SJCRH30 (cell line): Measurements from ENCODE around the gene NARF. TPM values are rescaled to one million over a fixed set of nuclear protein-coding genes. Genes with fewer than 3 reads are reported as not detected.

Experiments
- DNase-seq, 2 experiments: peaks; one replicate each; pipeline ENCODE4 v3.0.0-alpha.2; 2015 to 2020
- H3K27ac ChIP-seq: fragments of 250-450 bp; sonication (Bioruptor Pico); 2 replicates; pipeline ENCODE4 v1.5.1; 2020; ENCODE audit warnings: mild to moderate bottlenecking, moderate library complexity
- H3K27me3 ChIP-seq: fragments of 250-450 bp; sonication (Bioruptor Pico); 2 replicates; pipeline ENCODE4 v1.5.1; 2020; ENCODE audit warnings: mild to moderate bottlenecking, moderate library complexity
- H3K36me3 ChIP-seq: fragments of 250-450 bp; sonication (Bioruptor Pico); 2 replicates; pipeline ENCODE4 v1.5.1; 2020; ENCODE audit warnings: mild to moderate bottlenecking, moderate library complexity
- H3K4me1 ChIP-seq: fragments of 250-450 bp; sonication (Bioruptor Pico); 2 replicates; pipeline ENCODE4 v1.5.1; 2020; ENCODE audit warnings: mild to moderate bottlenecking, moderate library complexity
- H3K4me3 ChIP-seq: fragments of 250-450 bp; sonication (Bioruptor Pico); 2 replicates; pipeline ENCODE4 v1.5.1; 2020; ENCODE audit warnings: mild to moderate bottlenecking, moderate library complexity
- H3K9me3 ChIP-seq: fragments of 250-450 bp; sonication (Bioruptor Pico); replicated peaks from 2 replicates; pipeline ENCODE4 v1.5.1; 2020; ENCODE audit warnings: mild to moderate bottlenecking, moderate library complexity
- total RNA-seq: library from RNA; depleted of rRNA; stranded (reverse); fragments of >200 nt; shearing (Covaris generic); gene quantifications from 2 replicates; pipeline ENCODE4 v1.2.3, GENCODE V29; 2014

NARF gene
- total RNA-seq, 1 experiment from 2014 or later: 156 TPM

GRCh38 chr17:82439194-82439828 is 19.2 kb upstream of the NARF start:
- DNase-seq: no peak
- 0 out of 2 replicates have a peak, but pooled peaks cover 3% of the 10 kb centered on the region for H3K36me3 ChIP-seq
- H3K9me3 ChIP-seq: no peaks in the 10 kb centered on the region
- H3K4me1 ChIP-seq: peaks cover 5% of the 10 kb centered on the region
- no peak overlapping the region for H3K27ac ChIP-seq
- H3K4me3 ChIP-seq: no peak overlapping the region
- no peaks in the 10 kb centered on the region for H3K27me3 ChIP-seq

- Histone ChIP-seq H3K27ac (no peak overlapping the region), H3K4me3 (no peak overlapping the region), H3K9me3 (no peaks in the 10 kb centered on the region), H3K27me3 (no peaks in the 10 kb centered on the region), H3K36me3 (0 out of 2 replicates have a peak, but pooled peaks cover 3% of the 10 kb centered on the region), H3K4me1 (peaks cover 5% of the 10 kb centered on the region)
- DNase-seq: no peak
These were observed 18.6 kb upstream of the NARF start for GRCh38 chr17:82439829-82440365.

- Histone ChIP-seq H3K27ac (no peak overlapping the region), H3K27me3 (no peaks in the 10 kb centered on the region)
These were observed 18.0 kb upstream of the NARF start for GRCh38 chr17:82440469-82440981.

GRCh38 chr17:82440991-82441627 is 17.4 kb upstream of the NARF start:
- H3K36me3 ChIP-seq: 0 out of 2 replicates have a peak, but pooled peaks cover 3% of the 10 kb centered on the region

More at GRCh38 chr17:82440469-82440981, 18.0 kb upstream of the NARF start:
- no peak for DNase-seq
- Histone ChIP-seq H3K4me1 (peaks cover 5% of the 10 kb centered on the region), H3K9me3 (no peaks in the 10 kb centered on the region), H3K4me3 (peak overlapping the region; percentile 1; the same call in 1 of the 2 replicates), H3K36me3 (0 out of 2 replicates have a peak, but pooled peaks cover 3% of the 10 kb centered on the region)

GRCh38 chr17:82441691-82442487 is 16.7 kb upstream of the NARF start:
- 0 out of 2 replicates have a peak, but pooled peaks cover 3% of the 10 kb centered on the region for H3K36me3 ChIP-seq
- H3K27me3 ChIP-seq: no peaks in the 10 kb centered on the region
- H3K4me3 ChIP-seq: no peak overlapping the region
- H3K27ac ChIP-seq: no peak overlapping the region
- H3K4me1 ChIP-seq: peaks cover 5% of the 10 kb centered on the region
- DNase-seq: no peak
- no peaks in the 10 kb centered on the region for H3K9me3 ChIP-seq

More at GRCh38 chr17:82440991-82441627, 17.4 kb upstream of the NARF start:
- Histone ChIP-seq H3K9me3 (no peaks in the 10 kb centered on the region), H3K4me3 (peak overlapping the region; percentile 1; the same call in 1 of the 2 replicates), H3K27ac (no peak overlapping the region), H3K4me1 (peaks cover 5% of the 10 kb centered on the region), H3K27me3 (no peaks in the 10 kb centered on the region)
- DNase-seq: peak; percentile 94 to 95

- Histone ChIP-seq H3K36me3 (0 out of 2 replicates have a peak, but pooled peaks cover 3% of the 10 kb centered on the region), H3K4me3 (no peak overlapping the region), H3K27me3 (no peaks in the 10 kb centered on the region), H3K27ac (no peak overlapping the region), H3K4me1 (peaks cover 5% of the 10 kb centered on the region), H3K9me3 (no peaks in the 10 kb centered on the region)
- no peak for DNase-seq
These were observed 15.7 kb upstream of the NARF start for GRCh38 chr17:82442643-82443464.

- Histone ChIP-seq H3K36me3 (0 out of 2 replicates have a peak, but pooled peaks cover 3% of the 10 kb centered on the region), H3K4me3 (no peak overlapping the region), H3K9me3 (no peaks in the 10 kb centered on the region), H3K27ac (no peak overlapping the region), H3K27me3 (no peaks in the 10 kb centered on the region), H3K4me1 (peaks cover 5% of the 10 kb centered on the region)
- no peak for DNase-seq
These were observed 14.9 kb upstream of the NARF start for GRCh38 chr17:82443465-82444283.

GRCh38 chr17:82444284-82444893 is 14.2 kb upstream of the NARF start:
- Histone ChIP-seq H3K27me3 (no peaks in the 10 kb centered on the region), H3K36me3 (0 out of 2 replicates have a peak, but pooled peaks cover 3% of the 10 kb centered on the region), H3K27ac (no peak overlapping the region), H3K4me3 (no peak overlapping the region), H3K4me1 (peaks cover 5% of the 10 kb centered on the region), H3K9me3 (no peaks in the 10 kb centered on the region)
- DNase-seq: no peak

GRCh38 chr17:82444941-82445521 is 13.5 kb upstream of the NARF start:
- H3K4me3 ChIP-seq: no peak overlapping the region
- H3K36me3 ChIP-seq: 0 out of 2 replicates have a peak, but pooled peaks cover 3% of the 10 kb centered on the region
- H3K4me1 ChIP-seq: peaks cover 5% of the 10 kb centered on the region
- H3K27me3 ChIP-seq: no peaks in the 10 kb centered on the region
- DNase-seq: no peak
- H3K27ac ChIP-seq: no peak overlapping the region
- H3K9me3 ChIP-seq: no peaks in the 10 kb centered on the region

- H3K27ac ChIP-seq: no peak overlapping the region
- peaks cover 2% of the 10 kb centered on the region for H3K4me1 ChIP-seq
- 0 out of 2 replicates have a peak, but pooled peaks cover 3% of the 10 kb centered on the region for H3K36me3 ChIP-seq
- H3K27me3 ChIP-seq: no peaks in the 10 kb centered on the region
- no peak overlapping the region for H3K4me3 ChIP-seq
- DNase-seq: no peak
- H3K9me3 ChIP-seq: no peaks in the 10 kb centered on the region
These were observed 13.0 kb upstream of the NARF start for GRCh38 chr17:82445542-82445941.

GRCh38 chr17:82446124-82446523 is 12.4 kb upstream of the NARF start:
- H3K36me3 ChIP-seq: 0 out of 2 replicates have a peak, but pooled peaks cover 3% of the 10 kb centered on the region
- no peaks in the 10 kb centered on the region for H3K9me3 ChIP-seq
- no peak overlapping the region for H3K4me3 ChIP-seq
- peaks cover 2% of the 10 kb centered on the region for H3K4me1 ChIP-seq
- no peak overlapping the region for H3K27ac ChIP-seq
- no peak for DNase-seq
- H3K27me3 ChIP-seq: no peaks in the 10 kb centered on the region

GRCh38 chr17:82446649-82447048 is 11.9 kb upstream of the NARF start:
- no peak overlapping the region for H3K27ac ChIP-seq
- no peaks in the 10 kb centered on the region for H3K27me3 ChIP-seq
- DNase-seq: no peak
- peaks cover 6% of the 10 kb centered on the region for H3K4me1 ChIP-seq
- H3K4me3 ChIP-seq: no peak overlapping the region
- H3K9me3 ChIP-seq: no peaks in the 10 kb centered on the region
- 0 out of 2 replicates have a peak, but pooled peaks cover 3% of the 10 kb centered on the region for H3K36me3 ChIP-seq
